Measurements from ENCODE around the gene XRCC1. TPM values are rescaled to one million over a fixed set of nuclear protein-coding genes. Genes with fewer than 3 reads are reported as not detected.

XRCC1 gene
- total RNA-seq, 1 experiment from 2014 or later: 37.4 TPM

- POLR2A ChIA-PET: interaction anchor here (0.8 to 1.8 kb wide), 7 partner anchors 10 to 214 kb away, joined by 3 to 6 read pairs (median 4); partner anchors contain the start of genes PHLDB3, PINLYP, XRCC1 and ZNF575
- Histone ChIP-seq H3K36me3 (ENCODE audit: control insufficient read depth in 1 of 2, insufficient read depth in 2 of 2, low read length in 2 of 2) (peaks cover 11 to 24% of the 10 kb centered on the region in 2 experiments; a peak in 3 of 4 replicates), H4K20me1 (ENCODE audit: insufficient read depth) (no peaks in the 10 kb centered on the region), H2AFZ (ENCODE audit: low read depth, low read length, poor library complexity, severe bottlenecking) (no peak overlapping the region), H3K27ac (ENCODE audit: low read depth, low read length) (peak overlapping the region; percentile 52), H3K4me2 (ENCODE audit: low read length) (peak overlapping the region; percentile 98), H3K4me3 (replicated peaks in 1 of 2; ENCODE audit: low read depth in 1 of 2, low read length in 2 of 2) (peak overlapping the region; percentile 71 to 92), H3K4me1 (ENCODE audit: control insufficient read depth in 1 of 2, insufficient read depth in 2 of 2, low read length in 2 of 2) (peaks cover 9 to 25% of the 10 kb centered on the region in 2 experiments; a peak in 3 of 4 replicates), H3K27me3 (ENCODE audit: insufficient read depth, low read length) (no peaks in the 10 kb centered on the region), H3K9me2 (ENCODE audit: insufficient read depth) (no peaks in the 10 kb centered on the region), H3K9ac (ENCODE audit: low read length) (peak overlapping the region; percentile 87), H3K79me2 (ENCODE audit: insufficient read depth, low read length) (peaks cover 55% of the 10 kb centered on the region), H3K9me3 (ENCODE audit: control insufficient read depth in 1 of 2, insufficient read depth in 1 of 2, low read depth in 1 of 2, low read length in 2 of 2) (no peaks in the 10 kb centered on the region)
- RAD21 ChIA-PET (ENCODE audit: low non-redundant PET in 1 of 2, low total read pairs in 2 of 2, uncharacterized antibody in 2 of 2, unreplicated experiment in 2 of 2): interaction anchor here (0.5 to 0.6 kb wide), 2 partner anchors 86 to 126 kb away, joined by 3 to 5 read pairs; no protein-coding TSS in a partner anchor
- intact Hi-C loops (cut with micrococcal nuclease): no loop called here
- DNase-seq (ENCODE audit: low read depth, low spot score): no peak
- TSS peak; percentile 87 for BruUV-seq (replicated peaks)
- peak; percentile 12 for ATAC-seq
- TF ChIP-seq, protein P1, sequence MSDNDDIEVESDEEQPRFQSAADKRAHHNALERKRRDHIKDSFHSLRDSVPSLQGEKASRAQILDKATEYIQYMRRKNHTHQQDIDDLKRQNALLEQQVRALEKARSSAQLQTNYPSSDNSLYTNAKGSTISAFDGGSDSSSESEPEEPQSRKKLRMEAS (IDR thresholded peaks at IDR 0.05): no peak
- TF ChIP-seq SIN3A (IDR thresholded peaks at IDR 0.05; ENCODE audit: low read depth): 0 out of 2 replicates have a peak, but pooled peaks have one; percentile 57
- CTCF ChIA-PET: interaction anchor here (0.7 to 2.8 kb wide), 13 partner anchors 12 to 171 kb away, joined by 3 to 20 read pairs (median 5); partner anchors contain the start of gene ZNF575
These were observed 20.3 kb upstream of the XRCC1 start for GRCh38 chr19:43595605-43595998.

GRCh38 chr19:43594710-43595604 lies 19.6 kb upstream of the XRCC1 start:
- Histone ChIP-seq H3K9ac (ENCODE audit: low read length) (peak overlapping the region; percentile 87), H3K9me2 (ENCODE audit: insufficient read depth) (no peaks in the 10 kb centered on the region), H3K36me3 (ENCODE audit: control insufficient read depth in 1 of 2, insufficient read depth in 2 of 2, low read length in 2 of 2) (peaks cover 11 to 24% of the 10 kb centered on the region in 2 experiments; a peak in 3 of 4 replicates), H3K4me2 (ENCODE audit: low read length) (peak overlapping the region; percentile 98), H2AFZ (ENCODE audit: low read depth, low read length, poor library complexity, severe bottlenecking) (no peak overlapping the region), H3K4me3 (replicated peaks in 1 of 2; ENCODE audit: low read depth in 1 of 2, low read length in 2 of 2) (peak overlapping the region; percentile 71 to 92), H4K20me1 (ENCODE audit: insufficient read depth) (no peaks in the 10 kb centered on the region), H3K27me3 (ENCODE audit: insufficient read depth, low read length) (no peaks in the 10 kb centered on the region), H3K4me1 (ENCODE audit: control insufficient read depth in 1 of 2, insufficient read depth in 2 of 2, low read length in 2 of 2) (peaks cover 9 to 25% of the 10 kb centered on the region in 2 experiments; a peak in 3 of 4 replicates), H3K79me2 (ENCODE audit: insufficient read depth, low read length) (peaks cover 55% of the 10 kb centered on the region), H3K9me3 (ENCODE audit: control insufficient read depth in 1 of 2, insufficient read depth in 1 of 2, low read depth in 1 of 2, low read length in 2 of 2) (no peaks in the 10 kb centered on the region), H3K27ac (ENCODE audit: low read depth, low read length) (peak overlapping the region; percentile 52)
- ATAC-seq (peak; percentile 56), DNase-seq (ENCODE audit: low read depth, low spot score) (peak; percentile 45)
- CTCF ChIA-PET: interaction anchor here (0.6 to 2.8 kb wide), 17 partner anchors 9 to 162 kb away, joined by 3 to 20 read pairs (median 4); partner anchors contain the start of genes SMG9 and ZNF575
- POLR2A ChIA-PET: interaction anchor here (0.8 to 1.4 kb wide), 3 partner anchors 10 to 62 kb away, joined by 3 to 5 read pairs (median 4); partner anchors contain the start of gene ZNF575
- no TSS peak for BruUV-seq (replicated peaks)
- intact Hi-C loops (cut with micrococcal nuclease): loop anchor here (1.0 to 5.0 kb wide), 2 partner anchors 60 to 163 kb away; no protein-coding TSS in a partner anchor
- RAD21 ChIA-PET (ENCODE audit: low non-redundant PET in 1 of 2, low total read pairs in 2 of 2, uncharacterized antibody in 2 of 2, unreplicated experiment in 2 of 2): interaction anchor here (0.9 to 1.0 kb wide), 5 partner anchors 40 to 162 kb away, joined by 3 to 4 read pairs (median 3); no protein-coding TSS in a partner anchor
- TF ChIP-seq ZBTB33 (IDR thresholded peaks at IDR 0.05; ENCODE audit: extremely low read depth, insufficient replicate concordance, low read length): no peak
- no peak for TF ChIP-seq TCF7L2 (IDR thresholded peaks at IDR 0.05; ENCODE audit: borderline replicate concordance, extremely low read depth, insufficient read depth, insufficient read length)
- TF ChIP-seq FOSL1 (IDR thresholded peaks at IDR 0.05; ENCODE audit: low read depth): no peak
- no peak for TF ChIP-seq ZNF274 (IDR thresholded peaks at IDR 0.05; ENCODE audit: low read depth, low read length)
- TF ChIP-seq YY1 (IDR thresholded peaks at IDR 0.05; ENCODE audit: extremely low read depth, insufficient replicate concordance, low read depth, low read length): no peak
- no peak for TF ChIP-seq EZH2 (IDR thresholded peaks at IDR 0.05)
- TF ChIP-seq, protein P2, sequence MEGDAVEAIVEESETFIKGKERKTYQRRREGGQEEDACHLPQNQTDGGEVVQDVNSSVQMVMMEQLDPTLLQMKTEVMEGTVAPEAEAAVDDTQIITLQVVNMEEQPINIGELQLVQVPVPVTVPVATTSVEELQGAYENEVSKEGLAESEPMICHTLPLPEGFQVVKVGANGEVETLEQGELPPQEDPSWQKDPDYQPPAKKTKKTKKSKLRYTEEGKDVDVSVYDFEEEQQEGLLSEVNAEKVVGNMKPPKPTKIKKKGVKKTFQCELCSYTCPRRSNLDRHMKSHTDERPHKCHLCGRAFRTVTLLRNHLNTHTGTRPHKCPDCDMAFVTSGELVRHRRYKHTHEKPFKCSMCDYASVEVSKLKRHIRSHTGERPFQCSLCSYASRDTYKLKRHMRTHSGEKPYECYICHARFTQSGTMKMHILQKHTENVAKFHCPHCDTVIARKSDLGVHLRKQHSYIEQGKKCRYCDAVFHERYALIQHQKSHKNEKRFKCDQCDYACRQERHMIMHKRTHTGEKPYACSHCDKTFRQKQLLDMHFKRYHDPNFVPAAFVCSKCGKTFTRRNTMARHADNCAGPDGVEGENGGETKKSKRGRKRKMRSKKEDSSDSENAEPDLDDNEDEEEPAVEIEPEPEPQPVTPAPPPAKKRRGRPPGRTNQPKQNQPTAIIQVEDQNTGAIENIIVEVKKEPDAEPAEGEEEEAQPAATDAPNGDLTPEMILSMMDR (IDR thresholded peaks at IDR 0.05 in 2 of 3, conservative IDR thresholded peaks at IDR 0.05 in 1 of 3; ENCODE audit: borderline replicate concordance in 1 of 3, insufficient read depth in 1 of 3, low read depth in 2 of 3, low read length in 2 of 3): peak; percentile 70 to 92 (median 83)
- TF ChIP-seq RAD21 (IDR thresholded peaks at IDR 0.05; ENCODE audit: low read depth): peak; percentile 88
- TF ChIP-seq EGR1 (IDR thresholded peaks at IDR 0.05; ENCODE audit: low read depth): no peak

Measured in HCT116 (cell line).